Fibroblast of skin of abdomen (primary cell): ENCODE measurements around the gene LSM5.
"Not testable (repeated sequence)": the region's sequence is repeated elsewhere in the genome, so short reads cannot be mapped to it uniquely, and the experiment has no call there.

ENCODE experiments used
- DNase-seq: peaks from one replicate; pipeline ENCODE4 v3.0.0-alpha.2; 2013

The LSM5 gene

DNA sequence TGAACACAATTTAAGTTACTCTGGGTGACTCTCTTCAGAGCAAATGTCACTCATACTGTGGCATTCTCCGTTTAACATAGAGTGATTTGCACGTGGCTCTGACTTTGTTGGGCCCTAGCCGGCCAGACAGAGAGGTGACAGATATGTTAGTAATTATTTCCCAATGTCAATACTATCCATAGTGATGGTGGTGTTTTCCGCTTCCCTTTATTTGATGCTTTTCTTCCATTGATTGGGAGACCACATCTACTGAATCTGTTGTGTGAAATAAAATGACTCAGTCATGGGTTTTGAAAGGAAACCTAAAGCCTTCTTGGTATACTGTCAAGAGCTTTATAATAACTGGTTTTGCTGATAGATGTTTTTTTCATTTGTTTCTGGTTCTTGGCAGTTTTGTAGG is 12.5 kb upstream of the LSM5 start:
- no peak for DNase-seq

DNA sequence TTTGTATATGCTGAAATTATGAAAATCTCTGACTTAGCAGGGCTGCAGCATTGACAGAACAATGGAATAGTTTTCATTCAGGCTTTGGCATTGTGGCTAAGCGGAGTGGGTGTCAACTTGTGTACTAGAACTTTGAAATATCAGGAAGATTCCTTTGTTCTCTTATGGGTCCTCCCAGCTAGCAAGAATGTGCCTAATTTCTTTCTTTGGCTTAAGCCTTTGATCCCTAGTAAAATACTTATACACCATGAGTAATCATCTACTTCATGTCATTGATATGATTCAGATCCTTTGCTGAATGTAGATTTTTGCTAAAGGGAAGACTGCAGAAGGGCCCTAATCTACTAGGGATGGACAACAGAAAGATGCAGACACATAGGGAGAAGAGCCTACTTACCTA is 11.3 kb upstream of the LSM5 start:
- DNase-seq, result peak; percentile 84

DNA sequence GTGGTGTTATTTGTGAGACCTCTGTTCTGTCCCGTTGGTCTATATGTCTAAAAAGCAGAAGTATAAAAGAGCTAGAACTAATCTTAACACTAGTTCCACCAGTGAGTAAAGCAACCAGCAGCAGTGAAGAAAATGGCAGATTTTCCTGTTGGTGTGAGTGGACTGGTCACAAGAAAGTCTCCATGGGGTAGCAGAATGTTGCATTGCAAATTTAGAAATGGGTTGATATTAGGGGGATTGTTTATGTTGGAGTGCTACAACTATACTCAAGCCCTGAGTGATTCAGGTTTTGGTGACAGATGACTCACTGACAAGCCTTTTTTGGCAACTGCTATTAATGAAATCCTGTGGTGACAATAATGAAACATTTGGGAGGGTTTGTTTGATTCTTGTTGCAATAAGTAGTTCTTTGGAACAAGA is 10.8 kb upstream of the LSM5 start:
- peak; percentile 78 for DNase-seq

DNA sequence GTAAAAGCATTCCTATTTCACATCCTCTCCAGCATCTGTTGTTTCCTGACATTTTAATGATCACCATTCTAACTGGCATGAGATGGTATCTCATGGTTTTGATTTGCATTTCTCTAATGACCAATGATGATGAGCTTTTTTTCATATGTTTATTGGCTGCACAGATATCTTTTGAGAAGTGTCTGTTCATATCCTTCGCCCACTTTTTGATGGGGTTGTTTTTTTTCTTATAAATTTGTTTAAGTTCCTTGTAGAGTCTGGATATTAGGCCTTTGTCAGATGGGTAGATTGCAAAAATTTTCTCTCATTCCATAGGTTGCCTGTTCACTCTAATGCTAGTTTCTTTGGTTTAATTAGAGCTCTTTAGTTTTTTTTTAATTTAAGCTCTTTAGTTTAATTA is 10.0 kb upstream of the LSM5 start:
- not testable (repeated sequence) for DNase-seq

DNA sequence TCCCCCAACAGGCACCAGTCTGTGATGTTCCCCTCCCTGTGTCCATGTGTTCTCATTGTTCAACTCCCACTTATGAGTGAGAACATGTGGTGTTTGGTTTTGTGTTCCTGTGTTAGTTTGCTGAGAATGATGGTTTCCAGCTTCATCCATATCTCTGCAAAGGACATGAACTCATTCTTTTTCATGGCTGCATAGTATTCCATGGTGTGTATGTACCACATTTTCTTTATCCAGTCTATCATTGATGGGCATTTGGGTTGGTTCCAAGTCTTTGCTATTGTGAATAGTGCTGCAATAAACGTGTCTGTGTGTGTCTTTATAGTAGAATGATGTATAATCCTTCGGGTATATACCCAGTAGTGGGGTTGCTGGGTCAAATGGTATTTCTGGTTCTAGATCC is 9.6 kb upstream of the LSM5 start:
- DNase-seq, result not testable (repeated sequence)

DNA sequence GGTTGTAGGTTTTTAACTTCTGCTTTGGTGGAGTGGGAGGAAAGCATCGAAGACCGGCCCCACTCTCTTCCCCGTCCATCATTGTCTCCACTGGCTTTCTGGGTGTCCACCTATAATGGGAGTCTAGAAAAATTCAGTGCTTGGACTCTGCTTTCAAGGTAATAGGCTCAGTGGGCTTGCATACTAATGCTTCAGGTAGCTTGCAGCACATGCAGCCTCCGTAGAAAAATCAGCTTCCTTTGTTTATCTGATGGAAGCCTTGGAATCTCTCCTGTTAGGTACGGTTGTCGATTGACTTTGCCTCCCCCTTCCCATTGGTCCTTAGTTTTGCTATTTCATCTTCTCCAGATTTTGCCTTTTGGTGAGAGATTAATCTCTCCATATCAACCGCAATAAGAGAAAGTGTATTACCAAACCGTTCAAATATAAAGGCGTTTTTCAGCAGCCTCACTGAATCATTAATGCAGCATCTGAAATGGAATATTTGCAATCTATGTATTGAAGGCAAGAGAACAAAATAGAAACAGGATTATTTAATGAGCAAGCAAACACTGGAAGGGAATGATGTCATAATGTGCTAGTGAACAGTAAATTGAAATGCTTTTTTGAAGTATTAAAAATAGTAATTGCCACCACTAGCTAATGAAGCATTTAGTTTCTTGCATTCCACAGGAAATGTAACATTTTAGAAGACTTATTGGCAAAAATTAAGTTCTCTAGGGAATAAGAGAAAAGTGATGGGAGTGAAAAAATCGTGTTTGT is 6.1 kb upstream of the LSM5 start:
- peak; percentile 9 for DNase-seq

DNA sequence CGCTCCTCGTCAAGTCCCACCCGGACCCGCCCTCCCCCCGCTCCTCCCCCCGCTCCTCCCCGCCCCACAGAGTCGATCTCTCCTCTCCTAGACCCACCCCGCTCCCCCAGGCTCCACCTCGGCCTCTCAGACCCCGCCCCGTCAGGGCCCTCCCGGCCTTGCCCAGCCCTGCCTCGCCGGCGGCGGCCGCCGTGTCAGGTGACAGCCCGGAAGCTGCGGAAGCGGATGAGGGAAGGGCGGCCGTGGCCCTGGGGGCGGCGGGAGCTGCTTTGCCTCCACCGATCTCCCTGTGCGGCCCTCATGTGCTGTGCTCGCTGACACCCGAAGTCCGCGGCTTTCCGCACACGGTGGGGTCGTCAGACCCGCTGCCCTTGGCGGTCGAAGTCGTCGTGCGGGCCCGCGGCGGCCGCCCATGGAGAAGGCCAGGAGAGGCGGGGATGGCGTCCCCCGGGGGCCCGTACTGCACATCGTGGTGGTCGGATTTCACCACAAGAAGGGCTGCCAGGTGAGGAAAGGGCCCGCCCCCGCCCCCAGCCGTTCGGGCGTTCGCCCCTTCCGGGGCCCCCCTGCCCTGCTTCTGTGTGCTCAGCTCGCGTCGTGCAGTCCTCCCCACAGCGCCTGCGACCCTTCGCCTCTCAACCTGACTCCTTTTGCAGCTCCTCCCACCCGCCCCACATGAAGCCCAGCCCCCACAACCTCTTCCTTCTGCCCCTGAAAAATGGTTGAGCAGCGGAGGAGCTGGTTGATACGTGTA is 5.3 kb upstream of the LSM5 start, which contains the start of gene AVL9:
Gene AVL9, plus strand, starts transcription at position 192 of the 754 bp plus-strand sequence. Its CDS starts 221 bp downstream, at position 413.
- DNase-seq, result peak; percentile 96

DNA sequence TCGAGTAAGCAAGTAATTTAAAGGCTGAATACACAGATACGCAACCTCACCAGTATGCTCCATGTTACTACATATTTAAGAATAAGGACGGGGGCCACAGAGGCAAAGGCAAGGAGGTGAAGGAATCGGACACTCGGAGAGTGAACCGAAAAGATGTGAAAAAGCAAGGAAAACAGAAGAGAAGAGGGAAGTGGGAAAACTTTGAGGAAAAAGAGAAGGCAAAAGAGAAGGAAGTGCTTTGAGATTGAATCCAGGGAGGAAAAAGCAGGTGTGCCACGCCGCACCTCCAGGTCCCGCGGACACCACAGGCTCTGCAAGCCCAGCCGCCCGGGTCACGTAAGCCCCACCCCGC is 4.7 kb upstream of the LSM5 start:
- DNase-seq, result no peak

DNA sequence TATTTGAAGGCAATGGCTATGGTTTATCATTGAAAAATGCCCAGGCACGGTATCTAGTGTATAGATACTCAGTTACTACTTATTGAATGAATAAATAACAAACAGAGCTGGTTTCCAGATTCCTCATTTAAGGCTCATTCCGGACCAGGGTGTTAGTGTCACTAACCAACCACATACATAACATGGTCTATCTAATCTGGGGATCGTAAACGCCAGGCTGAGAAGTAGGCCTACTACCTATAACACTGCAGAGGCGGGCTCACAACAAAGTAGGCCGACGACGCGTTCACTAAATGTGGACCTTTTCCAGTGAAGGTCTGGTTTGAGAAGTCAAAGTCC is 423 bp downstream of the LSM5 start:
- DNase-seq, result no peak

DNA sequence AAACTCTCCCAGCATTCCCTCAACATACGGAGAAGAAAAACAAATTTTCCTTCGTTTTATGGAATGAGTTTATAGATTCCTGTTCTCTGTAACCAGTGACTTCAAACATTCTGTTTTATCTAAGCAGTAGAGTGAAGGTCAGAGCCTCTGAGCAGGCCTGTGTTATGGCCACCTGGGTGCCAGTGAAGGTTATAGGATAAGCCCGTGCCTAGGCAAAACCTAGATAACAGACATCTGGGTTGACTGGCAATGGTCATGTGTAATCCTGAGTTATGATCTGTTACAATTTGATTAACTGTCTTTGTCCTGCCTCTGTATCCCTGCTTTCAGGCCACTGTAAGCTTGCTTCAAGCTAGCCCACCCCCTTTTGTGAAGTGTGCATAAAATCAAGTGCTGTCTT is 8.3 kb downstream of the LSM5 start:
- DNase-seq, result no peak

DNA sequence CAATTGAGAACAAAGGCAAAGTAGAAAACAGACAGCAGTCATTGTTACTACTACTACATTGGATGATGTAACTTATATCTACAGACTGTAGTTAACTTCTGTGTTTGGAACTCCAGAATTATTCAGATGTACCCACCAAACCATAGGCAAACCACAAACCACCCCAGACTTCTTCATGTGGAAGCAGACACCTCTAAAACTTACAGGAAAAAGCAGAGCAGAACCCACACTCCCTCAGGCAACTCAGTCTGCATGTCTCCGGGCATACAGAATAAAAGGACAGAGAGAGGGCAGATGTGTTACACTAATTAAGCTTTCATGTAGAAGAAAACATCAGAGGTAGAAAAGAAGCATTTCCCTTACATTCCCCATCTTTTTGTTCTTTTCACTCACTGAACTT is 9.0 kb downstream of the LSM5 start:
- no peak for DNase-seq

DNA sequence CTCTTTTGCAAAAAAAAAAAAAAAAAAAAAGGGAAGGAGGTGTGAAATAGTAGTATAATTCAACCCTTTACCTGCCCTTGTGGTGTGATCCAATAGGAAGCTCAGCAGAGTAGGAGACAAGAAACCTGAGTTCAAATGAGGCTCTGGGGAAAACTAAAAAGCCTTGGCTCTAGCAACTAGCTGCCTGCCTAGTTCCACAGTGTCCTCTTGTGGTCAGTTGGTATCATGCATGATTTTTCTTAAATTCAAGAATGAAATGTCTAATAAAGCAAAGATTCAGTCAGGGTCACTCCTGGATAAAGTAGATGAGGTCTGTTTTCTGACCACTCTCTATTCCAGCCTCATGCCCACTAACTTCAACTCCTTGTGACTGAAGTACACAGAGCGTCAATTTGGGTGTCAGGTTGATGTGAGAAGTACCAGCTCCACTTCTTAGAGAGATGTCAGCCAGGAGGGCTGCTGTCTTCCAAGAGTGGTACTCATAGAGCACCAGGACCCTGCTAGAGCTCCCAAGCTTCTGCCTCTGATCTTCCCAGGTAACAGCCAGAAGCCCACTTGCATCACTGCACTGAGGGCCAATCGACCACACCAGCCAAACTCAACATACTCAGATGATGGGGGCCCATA is 10.5 kb downstream of the LSM5 start:
- peak; percentile 37 for DNase-seq

DNA sequence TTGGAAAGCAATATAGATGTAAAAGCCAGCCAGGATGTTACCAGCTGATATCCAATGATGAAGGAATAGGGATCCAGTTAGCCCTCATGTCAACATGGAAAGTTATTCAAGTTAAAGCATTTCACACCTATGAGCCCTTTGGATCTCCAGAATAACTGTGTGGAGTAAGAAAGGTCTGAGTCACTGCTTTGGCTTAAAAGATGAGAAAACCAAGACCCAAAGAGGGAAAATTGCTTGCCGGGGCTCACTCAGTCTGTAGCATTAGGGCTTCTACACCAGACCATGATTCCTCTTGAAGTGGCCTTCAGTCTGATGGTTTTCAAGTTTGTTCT is 12.6 kb downstream of the LSM5 start:
- no peak for DNase-seq

DNA sequence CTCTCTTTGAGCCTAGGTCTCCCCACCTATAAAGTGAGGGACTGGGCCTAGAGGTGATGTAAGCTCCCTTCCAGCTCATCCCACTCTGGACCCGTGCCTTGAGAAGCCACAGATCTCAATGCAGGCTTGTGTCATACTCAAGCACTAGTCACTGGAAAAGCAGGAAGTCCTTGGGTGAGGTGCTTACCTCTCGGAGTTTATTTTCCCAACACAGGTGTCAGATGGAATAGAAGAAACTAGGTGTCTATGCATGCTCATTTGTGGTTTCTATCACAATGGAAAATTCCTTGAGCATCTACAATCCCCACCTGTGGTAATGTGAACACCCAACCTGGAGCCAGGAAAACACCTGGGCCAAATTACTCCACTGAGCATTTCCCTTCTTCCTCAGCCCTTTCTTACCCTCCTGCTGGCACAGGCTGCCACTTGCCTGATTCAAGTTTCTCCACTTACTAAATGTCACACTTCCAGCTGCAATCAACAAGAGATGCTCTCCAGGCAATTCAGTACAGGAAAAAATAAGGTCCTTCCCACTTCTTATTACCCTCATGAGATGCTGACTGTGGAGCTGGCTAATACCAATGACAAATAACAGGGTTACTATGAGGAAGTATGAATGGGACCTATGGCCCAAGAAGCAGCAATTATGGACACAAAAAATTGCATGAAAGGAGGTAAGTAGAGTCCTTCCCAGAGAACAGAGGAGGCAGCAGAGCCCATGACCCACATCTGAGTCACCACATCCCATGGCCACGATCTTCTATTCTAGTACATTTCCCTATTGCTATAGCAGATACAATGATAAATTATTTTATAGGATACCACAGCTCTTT is 13.1 kb downstream of the LSM5 start:
- no peak for DNase-seq

DNA sequence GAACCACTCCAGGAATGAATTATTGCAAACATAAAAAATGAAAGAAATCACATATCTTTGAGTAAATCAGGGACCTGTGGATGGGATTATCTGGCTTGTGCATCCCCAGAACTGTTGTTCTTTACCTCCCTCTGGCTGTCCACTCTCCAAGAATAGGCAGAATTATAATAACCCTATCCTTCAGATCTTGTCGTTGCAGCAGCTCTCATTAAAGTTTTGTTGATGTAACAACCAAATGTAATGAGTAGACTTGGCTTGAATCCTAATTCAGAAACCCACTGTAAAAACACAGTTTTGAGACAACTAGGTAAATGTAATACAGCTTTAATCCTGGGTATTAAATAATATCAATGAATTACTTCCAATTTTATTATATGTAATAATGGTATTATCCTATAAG is 16.2 kb downstream of the LSM5 start:
- DNase-seq, result no peak

DNA sequence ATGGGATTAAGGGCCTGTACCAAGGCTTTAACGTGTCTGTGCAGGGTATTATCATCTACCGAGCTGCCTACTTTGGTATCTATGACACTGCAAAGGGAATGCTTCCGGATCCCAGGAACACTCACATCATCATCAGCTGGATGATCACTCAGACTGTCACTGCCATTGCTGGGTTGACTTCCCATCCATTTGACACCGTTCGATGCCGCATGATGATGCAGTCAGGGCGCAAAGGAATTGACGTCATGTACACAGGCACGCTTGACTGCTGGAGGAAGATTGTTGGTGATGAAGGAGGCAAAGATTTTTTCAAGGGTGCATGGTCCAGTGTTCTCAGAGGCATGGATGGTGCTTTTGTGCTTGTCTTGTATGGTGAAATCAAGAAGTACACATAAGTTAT is 18.2 kb downstream of the LSM5 start:
- DNase-seq, result no peak

DNA sequence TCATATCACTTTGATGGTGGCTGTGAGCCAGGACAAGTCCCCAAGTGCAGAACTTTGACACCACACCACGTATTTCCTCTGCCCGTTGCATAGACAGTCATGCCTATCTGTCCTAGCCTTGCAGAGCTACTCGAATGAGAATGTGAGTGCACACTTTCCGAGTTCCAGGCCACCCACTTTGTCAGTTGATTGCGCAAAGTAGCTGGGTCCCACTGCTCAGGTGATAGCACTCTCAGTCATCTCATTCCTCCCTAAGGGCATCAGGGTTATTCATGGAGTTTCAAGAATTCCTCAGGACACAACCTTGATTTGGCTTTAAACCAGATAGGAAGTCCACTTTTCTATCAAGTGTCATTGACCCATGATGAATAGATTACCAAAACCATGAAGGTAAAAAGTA is 19.3 kb downstream of the LSM5 start:
- DNase-seq, result no peak

DNA sequence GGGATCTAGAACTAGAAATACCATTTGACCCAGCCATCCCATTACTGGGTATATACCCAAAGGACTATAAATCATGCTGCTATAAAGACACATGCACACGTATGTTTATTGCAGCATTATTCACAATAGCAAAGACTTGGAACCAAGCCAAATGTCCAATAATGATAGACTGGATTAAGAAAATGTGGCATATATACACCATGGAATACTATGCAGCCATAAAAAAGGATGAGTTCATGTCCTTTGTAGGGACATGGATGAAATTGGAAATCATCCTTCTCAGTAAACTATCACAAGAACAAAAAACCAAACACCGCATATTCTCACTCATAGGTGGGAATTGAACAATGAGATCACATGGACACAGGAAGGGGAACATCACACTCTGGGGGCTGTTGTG is 20.2 kb downstream of the LSM5 start:
- not testable (repeated sequence) for DNase-seq

DNA sequence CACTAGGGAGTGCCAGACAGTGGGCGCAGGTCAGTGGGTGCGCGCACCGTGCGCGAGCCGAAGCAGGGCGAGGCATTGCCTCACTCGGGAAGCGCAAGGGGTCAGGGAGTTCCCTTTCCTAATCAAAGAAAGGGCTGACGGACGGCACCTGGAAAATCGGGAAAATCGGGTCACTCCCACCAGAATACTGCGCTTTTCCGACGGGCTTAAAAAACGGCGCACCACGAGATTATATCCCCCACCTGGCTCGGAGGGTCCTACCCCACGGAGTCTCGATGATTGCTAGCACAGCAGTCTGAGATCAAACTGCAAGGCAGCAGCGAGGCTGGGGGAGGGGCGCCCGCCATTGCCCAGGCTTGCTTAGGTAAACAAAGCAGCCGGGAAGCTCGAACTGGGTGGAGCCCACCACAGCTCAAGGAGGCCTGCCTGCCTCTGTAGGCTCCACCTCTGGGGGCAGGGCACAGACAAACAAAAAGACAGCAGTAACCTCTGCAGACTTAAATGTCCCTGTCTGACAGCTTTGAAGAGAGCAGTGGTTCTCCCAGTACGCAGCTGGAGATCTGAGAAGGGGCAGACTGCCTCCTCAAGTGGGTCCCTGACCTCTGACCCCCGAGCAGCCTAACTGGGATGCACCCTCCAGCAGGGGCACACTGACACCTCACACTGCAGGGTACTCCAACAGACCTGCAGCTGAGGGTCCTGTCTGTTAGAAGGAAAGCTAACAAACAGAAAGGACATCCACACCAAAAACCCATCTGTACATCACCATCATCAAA is 25.4 kb downstream of the LSM5 start:
- DNase-seq, result not testable (repeated sequence)

DNA sequence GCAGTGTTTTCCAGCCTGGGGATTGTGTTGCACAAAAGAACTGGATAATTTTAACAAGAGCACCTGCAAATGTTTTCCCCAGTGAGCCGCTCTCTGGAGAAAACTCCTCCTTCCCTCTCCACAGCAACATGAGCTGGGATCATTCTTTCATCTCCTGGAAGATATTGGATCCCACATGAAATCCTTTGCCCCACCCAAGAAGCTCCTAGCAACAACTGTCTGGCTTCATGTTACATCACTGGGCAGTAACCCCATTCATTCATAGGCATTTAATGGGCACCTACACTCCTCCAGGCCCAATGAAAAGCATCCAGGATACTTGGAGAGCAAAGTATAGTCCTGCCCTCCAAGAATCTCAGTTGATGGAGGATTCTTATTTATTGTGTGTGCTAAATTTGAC is 27.2 kb downstream of the LSM5 start:
- DNase-seq, result no peak

DNA sequence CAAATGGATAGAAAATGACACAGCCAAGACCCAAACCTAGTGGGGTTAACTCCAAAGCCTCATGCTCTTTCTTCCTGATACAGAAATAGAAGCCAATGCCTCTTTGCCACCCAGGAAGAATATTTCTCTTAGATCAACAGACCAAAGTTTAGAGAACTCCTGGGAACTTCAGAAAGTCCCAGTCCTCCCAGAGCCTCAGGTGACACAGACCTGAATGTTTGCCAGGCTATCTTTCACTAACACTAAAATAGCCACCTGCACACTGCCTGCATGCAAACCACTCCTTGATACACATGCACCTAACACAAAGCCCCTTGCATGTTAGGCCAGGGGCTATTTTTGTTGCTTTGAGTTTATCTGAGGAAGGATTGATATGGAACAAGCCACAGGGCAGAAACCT is 27.7 kb downstream of the LSM5 start:
- no peak for DNase-seq

DNA sequence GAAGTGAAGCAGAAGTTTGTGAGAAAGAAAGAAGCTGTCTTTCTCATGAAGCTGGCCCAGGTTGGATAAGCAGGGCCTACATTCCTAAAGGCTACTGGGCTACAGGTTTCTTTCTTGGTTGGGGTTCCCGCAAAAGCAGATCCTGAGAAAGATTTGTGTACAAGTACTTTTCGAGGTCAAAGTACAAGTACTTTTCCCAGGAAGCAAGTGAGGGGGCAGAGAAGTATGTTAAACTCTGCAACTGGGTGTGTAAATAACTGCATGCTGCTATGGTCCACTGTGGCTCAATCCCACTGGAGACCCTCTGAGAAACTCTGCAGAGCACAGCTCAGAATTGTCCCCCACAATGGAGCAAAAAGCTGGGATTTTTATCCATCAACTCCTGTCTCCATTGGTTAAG is 28.7 kb downstream of the LSM5 start:
- DNase-seq, result no peak
